ENCODE results near the gene GRAMD1A. TPM values are rescaled to one million over a fixed set of nuclear protein-coding genes. Genes with fewer than 3 reads are reported as not detected.
"Not testable (repeated sequence)": the region's sequence is repeated elsewhere in the genome, so short reads cannot be mapped to it uniquely, and the experiment has no call there.

The GRAMD1A gene
- total and polyA plus RNA-seq, 8 donors = 92.7 to 137 (median 116) TPM

- DNase-seq = no peak
- Histone ChIP-seq H3K27ac (no peak overlapping the region), H3K9me3 (no peaks in the 10 kb centered on the region), H3K4me3 (no peak overlapping the region), H3K27me3 (no peaks in the 10 kb centered on the region), H3K4me1 (peaks cover 5 to 29% of the 10 kb centered on the region in 2 donors), H3K36me3 (no peaks in the 10 kb centered on the region)
- intact Hi-C loops (cut with DNase I) = no loop called here
- ATAC-seq = no peak
- no peak for TF ChIP-seq CTCF (IDR thresholded peaks at IDR 0.05)
These were observed 10.8 kb upstream of the GRAMD1A start for GRCh38 chr19:34989298-34989697.

- Histone ChIP-seq H3K27ac (no peak overlapping the region), H3K9me3 (no peaks in the 10 kb centered on the region), H3K36me3 (no peaks in the 10 kb centered on the region), H3K4me1 (peaks cover 11 to 31% of the 10 kb centered on the region in 2 donors), H3K4me3 (no peak overlapping the region), H3K27me3 (no peaks in the 10 kb centered on the region)
- ATAC-seq = no peak
- intact Hi-C loops (cut with DNase I) = no loop called here
- no peak for DNase-seq
- TF ChIP-seq CTCF (IDR thresholded peaks at IDR 0.05) = no peak
These were observed 9.4 kb upstream of the GRAMD1A start for GRCh38 chr19:34990578-34991192.

- intact Hi-C loops (cut with DNase I) = no loop called here
- no peaks in the 10 kb centered on the region for H3K36me3 ChIP-seq
- no peak for TF ChIP-seq CTCF (IDR thresholded peaks at IDR 0.05)
- H3K27ac ChIP-seq = no peak overlapping the region
- no peaks in the 10 kb centered on the region for H3K27me3 ChIP-seq
- DNase-seq = no peak
- ATAC-seq = no peak
- peaks cover 9 to 32% of the 10 kb centered on the region in 2 donors for H3K4me1 ChIP-seq
- no peak overlapping the region for H3K4me3 ChIP-seq
- H3K9me3 ChIP-seq = no peaks in the 10 kb centered on the region
These were observed 8.4 kb upstream of the GRAMD1A start for GRCh38 chr19:34991542-34992333.

- H3K4me3 ChIP-seq; H3K9me3 ChIP-seq; H3K27me3 ChIP-seq; DNase-seq; H3K27ac ChIP-seq; intact Hi-C loops (cut with DNase I); H3K36me3 ChIP-seq; ATAC-seq: not testable (repeated sequence)
- peaks cover 13 to 41% of the 10 kb centered on the region in 2 donors for H3K4me1 ChIP-seq
These were observed 7.5 kb upstream of the GRAMD1A start for GRCh38 chr19:34992582-34992981.

GRCh38 chr19:34994286-34994642 lies 5.9 kb upstream of the GRAMD1A start:
- ATAC-seq (no peak), DNase-seq (no peak)
- TF ChIP-seq CTCF (IDR thresholded peaks at IDR 0.05) = no peak
- intact Hi-C loops (cut with DNase I) = no loop called here
- H3K36me3 ChIP-seq = no peaks in the 10 kb centered on the region
- H3K27me3 ChIP-seq = no peaks in the 10 kb centered on the region
- H3K9me3 ChIP-seq = no peaks in the 10 kb centered on the region
- peaks cover 17 to 52% of the 10 kb centered on the region in 2 donors for H3K4me1 ChIP-seq
- no peak overlapping the region for H3K4me3 ChIP-seq
- H3K27ac ChIP-seq = peak overlapping the region; percentile 70 to 76
